GM12878 (cell line): ENCODE data around the gene KLRF2. TPM values are rescaled to one million over a fixed set of nuclear protein-coding genes. Genes with fewer than 3 reads are reported as not detected.

Experiments
- ATAC-seq: fragments of 200-7000 bp; cut with Tn5 transposase; 3 replicates; pipeline ENCODE4 v1.9.1; 2020; ENCODE audit warnings: mild to moderate bottlenecking, moderate library complexity
- BruUV-seq: library from RNA; stranded (reverse); fragments of 400-500 nt; replicated peaks from 2 replicates; lab custom pipeline; 2021; lab: Mats Ljungman, UMichigan
- CTCF ChIA-PET: fragments of 300-600 bp; sonication (Branson Sonifier 250); formaldehyde crosslinking; extraction: SDS; loops from one replicate; lab custom pipeline; 2021; ENCODE audit warnings: inconsistent platforms; lab: Yijun Ruan, JAX
- POLR2A ChIA-PET: fragments of 350-600 bp; formaldehyde crosslinking; extraction: SDS; loops from one replicate; lab custom pipeline; 2021; ENCODE audit warnings: inconsistent platforms; lab: Charles Lee
- RAD21 ChIA-PET: fragments of 300-600 bp; sonication (Branson Sonifier 250); formaldehyde crosslinking; loops from one replicate; lab custom pipeline; 2023; ENCODE audit warnings: antibody characterized with exemption; ENCODE audit not compliant: unreplicated experiment; lab: Charles Lee
- SMC1A ChIA-PET: fragments of 300-600 bp; sonication (Branson Sonifier 250); formaldehyde crosslinking; loops from one replicate; lab custom pipeline; 2023; ENCODE audit not compliant: unreplicated experiment, uncharacterized antibody; lab: Charles Lee
- DNase-seq: peaks from one replicate; pipeline ENCODE4 v3.0.0-alpha.2; 2011; ENCODE audit warnings: low read depth, low spot score
- FAIRE-seq: peaks from 3 replicates; lab custom pipeline; 2011; peaks lifted over from hg19 to GRCh38; lab: Jason Lieb, UNC
- H2AFZ ChIP-seq: 2 replicates; pipeline ENCODE4 v1.6.0; 2011; ENCODE audit warnings: low read depth, low read length, control low read depth; ENCODE audit not compliant: control insufficient read depth
- H3K27ac ChIP-seq: 2 replicates; pipeline ENCODE4 v1.5.1; 2011; ENCODE audit warnings: control low read depth; ENCODE audit not compliant: control insufficient read depth, insufficient read depth
- H3K27me3 ChIP-seq, 2 experiments: replicated peaks in 1 of 2; 2 replicates each; pipeline versions ENCODE4 v1.6.0 to v1.6.1; 2011; ENCODE audit warnings: low read length in 1 of 2; ENCODE audit not compliant: control insufficient read depth in 2 of 2, insufficient read depth in 2 of 2
- H3K36me3 ChIP-seq, 2 experiments: 2 replicates each; pipeline ENCODE4 v1.5.1; 2011; ENCODE audit warnings: low read length in 1 of 2; ENCODE audit not compliant: control insufficient read depth in 2 of 2, insufficient read depth in 2 of 2
- H3K4me1 ChIP-seq: 2 replicates; pipeline ENCODE4 v1.6.1; 2011; ENCODE audit warnings: mild to moderate bottlenecking, low read length, moderate library complexity, mixed read lengths; ENCODE audit not compliant: control insufficient read depth, insufficient read depth
- H3K4me2 ChIP-seq: 2 replicates; pipeline ENCODE4 v1.6.0; 2011; ENCODE audit warnings: control low read depth; ENCODE audit not compliant: control insufficient read depth, insufficient read depth
- H3K4me3 ChIP-seq: fragments of 200-600 bp; sonication (generic); 2 replicates; pipeline ENCODE4 v1.5.1; 2016
- H3K79me2 ChIP-seq: 2 replicates; pipeline ENCODE4 v1.6.0; 2011; ENCODE audit warnings: low read length; ENCODE audit not compliant: control insufficient read depth, insufficient read depth
- H3K9ac ChIP-seq: 2 replicates; pipeline ENCODE4 v1.8.0; 2011; ENCODE audit warnings: low read length, control low read depth, mixed read lengths; ENCODE audit not compliant: control insufficient read depth, insufficient read depth
- H3K9me3 ChIP-seq: replicated peaks from 3 replicates; pipeline ENCODE4 v1.5.1; 2011; ENCODE audit warnings: mild to moderate bottlenecking, low read length; ENCODE audit not compliant: control insufficient read depth, insufficient read depth
- H4K20me1 ChIP-seq: 2 replicates; pipeline ENCODE4 v1.6.0; 2011; ENCODE audit not compliant: control insufficient read depth, insufficient read depth
- ATF3 ChIP-seq: IDR thresholded peaks from 2 replicates; pipeline ENCODE4 v1.6.1; 2011; ENCODE audit warnings: low read depth, mild to moderate bottlenecking, low read length, moderate library complexity, borderline replicate concordance; ENCODE audit errors: extremely low read depth
- BRCA1 ChIP-seq: IDR thresholded peaks from 2 replicates; pipeline ENCODE4 v1.6.1; 2011; ENCODE audit warnings: low read depth, low read length, improper control_type of control experiment
- IKZF2 ChIP-seq, 2 experiments: fragments of 450-650 bp; IDR thresholded peaks; 2 replicates each; pipeline ENCODE4 v1.6.1; 2017; ENCODE audit warnings: mild to moderate bottlenecking in 2 of 2, moderate library complexity in 2 of 2
- IRF3 ChIP-seq: fragments of 450-650 bp; IDR thresholded peaks from 2 replicates; pipeline ENCODE4 v1.6.1; 2014; ENCODE audit warnings: mild to moderate bottlenecking
- IRF4 ChIP-seq: IDR thresholded peaks from 2 replicates; pipeline ENCODE4 v1.6.1; 2011; ENCODE audit warnings: low read depth, low read length
- KDM1A ChIP-seq: fragments of 200-600 bp; sonication (generic); IDR thresholded peaks from 2 replicates; pipeline ENCODE4 v1.6.1; 2016; ENCODE audit warnings: borderline replicate concordance
- MEF2A ChIP-seq: IDR thresholded peaks from 2 replicates; pipeline ENCODE4 v1.6.1; 2011; ENCODE audit warnings: low read depth, mild to moderate bottlenecking, low read length, moderate library complexity; ENCODE audit not compliant: insufficient read depth
- MYC ChIP-seq: IDR thresholded peaks from 2 replicates; pipeline ENCODE4 v1.6.1; 2011; ENCODE audit warnings: mild to moderate bottlenecking, low read length, moderate library complexity, inconsistent platforms; ENCODE audit not compliant: insufficient read depth, insufficient replicate concordance, insufficient read length, severe bottlenecking
- NBN ChIP-seq: fragments of 450-650 bp; IDR thresholded peaks from 2 replicates; pipeline ENCODE4 v1.6.1; 2016
- NFXL1 ChIP-seq: fragments of 450-650 bp; IDR thresholded peaks from 2 replicates; pipeline ENCODE4 v1.6.1; 2017; ENCODE audit warnings: antibody characterized with exemption, mild to moderate bottlenecking, borderline replicate concordance
- RAD51 ChIP-seq: fragments of 450-650 bp; IDR thresholded peaks from 2 replicates; pipeline ENCODE4 v1.6.1; 2016; ENCODE audit warnings: moderate library complexity, mild to moderate bottlenecking, inconsistent platforms
- RCOR1 ChIP-seq: conservative IDR thresholded peaks from 2 replicates; pipeline ENCODE4 v1.6.1; 2012; ENCODE audit warnings: low read depth, low read length, improper control_type of control experiment
- RELA ChIP-seq: fragments of 450-650 bp; IDR thresholded peaks from 2 replicates; pipeline ENCODE4 v1.8.0; 2014; ENCODE audit warnings: borderline replicate concordance; ENCODE audit not compliant: partially characterized antibody
- RUNX3 ChIP-seq: IDR thresholded peaks from 2 replicates; pipeline ENCODE4 v1.6.1; 2012; ENCODE audit warnings: low read length, inconsistent platforms
- SMAD5 ChIP-seq: IDR thresholded peaks from 2 replicates; pipeline ENCODE4 v1.6.1; 2016; ENCODE audit warnings: antibody characterized with exemption, low read depth
- SMARCA5 ChIP-seq: fragments of 450-650 bp; IDR thresholded peaks from 2 replicates; pipeline ENCODE4 v1.6.1; 2017; ENCODE audit warnings: mild to moderate bottlenecking
- STAT3 ChIP-seq: IDR thresholded peaks from 2 replicates; pipeline ENCODE4 v1.6.1; 2011; ENCODE audit warnings: low read depth, low read length, improper control_type of control experiment
- ZNF217 ChIP-seq: fragments of 450-650 bp; IDR thresholded peaks from 2 replicates; pipeline ENCODE4 v1.6.1; 2017; ENCODE audit warnings: antibody characterized with exemption, mild to moderate bottlenecking
- ZNF24 ChIP-seq: fragments of 450-650 bp; IDR thresholded peaks from 2 replicates; pipeline ENCODE4 v1.6.1; 2017; ENCODE audit warnings: antibody characterized with exemption, mild to moderate bottlenecking
- ZNF622 ChIP-seq: fragments of 450-650 bp; IDR thresholded peaks from 2 replicates; pipeline ENCODE4 v1.6.1; 2017; ENCODE audit warnings: mild to moderate bottlenecking, inconsistent platforms
- WGBS: methylation state at CpG from one replicate; pipeline ENCODE4 v1.1.6; 2016; ENCODE audit warnings: low lambda C conversion rate; ENCODE audit not compliant: insufficient replicate concordance, insufficient coverage; ENCODE audit errors: missing lambda C conversion rate; 5-methylcytosine and 5-hydroxymethylcytosine counted together
- in situ Hi-C: fragments of 300-500 bp; cut with MboI; formaldehyde crosslinking; loops from 9 replicates; pipeline ENCODE4 v1.14.3; 2018; ENCODE audit warnings: mixed read lengths
- intact Hi-C: fragments of 100-400 bp; cut with micrococcal nuclease; formaldehyde crosslinking; loops from one replicate; pipeline ENCODE4 v1.14.2; 2022; ENCODE audit not compliant: unreplicated experiment
- polyA plus RNA-seq, 11 experiments: library from polyadenylated mRNA; depleted of rRNA in 4 of 11; unstranded in 6 of 11; stranded (reverse) in 5 of 11; fragments of >200 nt; fragmentation: Nextera tagmentation in 4 of 11; fragmentation: Illumina TruSeq in 1 of 11; extraction: Ambion mirVana in 4 of 11; extraction: Trizol in 1 of 11; gene quantifications; 1 replicate in 1 of 11; 2 replicates in 10 of 11; pipeline versions ENCODE4 v1.2.1 to v1.2.3, GENCODE V29; 2011 to 2016; ENCODE audit warnings: inconsistent platforms in 2 of 11, missing spikeins in 2 of 11, low read depth in 1 of 11
- total RNA-seq, 4 experiments: library from RNA; depleted of rRNA in 3 of 4; stranded (reverse); fragments of >200 nt in 3 of 4; fragmentation: Illumina TruSeq in 1 of 4; extraction: Trizol in 1 of 4; gene quantifications; 2 replicates each; pipeline versions ENCODE4 v1.2.1 to v1.2.3, GENCODE V29; 2013 to 2021

Gene KLRF2
- total and polyA plus RNA-seq, 10 of the 15 experiments (the other 5 are each of a cell fraction or from before 2014, with no cell fraction given), result 0.15 to 2.1 (median 0.26) TPM; not detected in 6

GRCh38 chr12:9869307-9870161 is 11.8 kb upstream of the KLRF2 start, which contains the start of gene CLEC2B:
Gene CLEC2B, minus strand, starts transcription at chr12:9869354.
- Histone ChIP-seq H4K20me1 (no peaks in the 10 kb centered on the region), H3K9me3 (no peaks in the 10 kb centered on the region), H3K27me3 (no peaks in the 10 kb centered on the region), H3K36me3 (no peaks in the 10 kb centered on the region), H2AFZ (peak within 1 kb of the TSS; percentile 93), H3K9ac (peak within 1 kb of the TSS; percentile 66), H3K79me2 (peaks cover 12% of the 10 kb centered on the region), H3K4me1 (no peaks in the 10 kb centered on the region), H3K4me2 (peak within 1 kb of the TSS; percentile 84), H3K4me3 (peak within 1 kb of the TSS; percentile 58), H3K27ac (peak within 1 kb of the TSS; percentile 75)
- DNase-seq (peak; percentile 40), ATAC-seq (peak; percentile 53), FAIRE-seq (peak; percentile 95)
- SMC1A ChIA-PET, result interaction anchor here (0.6 to 1.3 kb wide), 3 partner anchors 15 to 81 kb away, joined by 3 read pairs; no protein-coding TSS in a partner anchor
- POLR2A ChIA-PET, result interaction anchor here (1.4 kb wide), 1 partner anchor 110 kb away, joined by 6 read pairs; no protein-coding TSS in a partner anchor
- RAD21 ChIA-PET, result interaction anchor here (0.6 to 1.6 kb wide), 4 partner anchors 109 to 127 kb away, joined by 3 to 6 read pairs (median 4); partner anchors contain the start of gene CD69
- intact Hi-C loops (loop anchor here (5.0 kb wide), 1 partner anchor 117 kb away; no protein-coding TSS in a partner anchor), in situ Hi-C loops (no loop called here)
- 0% methylated on average over 11 of the region's 11 CpGs for WGBS
- BruUV-seq, result no TSS peak
- CTCF ChIA-PET, result interaction anchor here (0.7 to 1.2 kb wide), 2 partner anchors 55 to 122 kb away, joined by 3 to 4 read pairs; no protein-coding TSS in a partner anchor
- TF ChIP-seq SMARCA5 (no peak), ZNF622 (no peak), ATF3 (no peak), STAT3 (no peak), RAD51 (peak; percentile 33; the same call in 1 of the 2 replicates), IRF4 (no peak), RCOR1 (no peak), SMAD5 (no peak), NFXL1 (no peak), KDM1A (no peak), RELA (no peak), ZNF217 (no peak), BRCA1 (no peak), IKZF2 (IDR thresholded peaks at IDR 0.05) (peak in 1 of 2 experiments; percentile 22; a peak in 1 of 4 replicates), RUNX3 (no peak; the same call in 1 of the 2 replicates), MEF2A (0 out of 2 replicates have a peak, but pooled peaks have one; percentile 25), MYC (no peak), NBN (0 out of 2 replicates have a peak, but pooled peaks have one; percentile 39), IRF3 (no peak), ZNF24 (no peak)
